ENCODE results near the gene FPR2. TPM values are rescaled to one million over a fixed set of nuclear protein-coding genes. Genes with fewer than 3 reads are reported as not detected.
A peak's percentile ranks its signal among the peaks of the same experiment; 100 is the strongest.

The FPR2 gene
- total RNA-seq, 1 donor from 2014 or later: not detected

DNA sequence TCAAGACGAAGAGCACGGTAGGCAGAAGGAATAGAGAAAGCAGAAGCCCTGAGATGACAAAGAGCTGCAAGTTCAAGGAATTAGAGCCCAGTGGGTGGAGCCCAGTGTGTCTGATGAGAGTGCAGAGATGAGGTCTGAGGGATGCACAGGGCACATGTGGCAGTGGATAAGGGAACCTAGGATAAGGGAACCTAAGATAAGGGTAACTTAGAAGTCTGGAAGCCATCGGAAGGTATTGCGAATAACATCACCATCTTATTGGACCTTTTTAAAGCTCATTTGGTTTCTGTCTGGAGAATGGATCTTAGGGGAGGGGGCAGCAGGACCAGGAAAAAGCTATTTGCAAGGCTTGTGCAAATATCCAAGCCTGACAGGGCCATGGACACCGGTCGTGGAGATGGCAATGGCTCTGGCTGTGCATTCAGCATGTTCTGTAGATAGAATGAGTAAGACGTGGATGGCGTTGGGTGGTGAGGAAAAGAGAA lies 35.3 kb downstream of the FPR2 start:
- H3K4me1 Mint-ChIP-seq (ENCODE audit: low read depth): peaks cover 17% of the 10 kb centered on the region
- H3K27me3 Mint-ChIP-seq (ENCODE audit: low read depth): no peaks in the 10 kb centered on the region
- H3K4me3 Mint-ChIP-seq (ENCODE audit: unreplicated experiment): no peak overlapping the region
- TF ChIP-seq, protein P1, sequence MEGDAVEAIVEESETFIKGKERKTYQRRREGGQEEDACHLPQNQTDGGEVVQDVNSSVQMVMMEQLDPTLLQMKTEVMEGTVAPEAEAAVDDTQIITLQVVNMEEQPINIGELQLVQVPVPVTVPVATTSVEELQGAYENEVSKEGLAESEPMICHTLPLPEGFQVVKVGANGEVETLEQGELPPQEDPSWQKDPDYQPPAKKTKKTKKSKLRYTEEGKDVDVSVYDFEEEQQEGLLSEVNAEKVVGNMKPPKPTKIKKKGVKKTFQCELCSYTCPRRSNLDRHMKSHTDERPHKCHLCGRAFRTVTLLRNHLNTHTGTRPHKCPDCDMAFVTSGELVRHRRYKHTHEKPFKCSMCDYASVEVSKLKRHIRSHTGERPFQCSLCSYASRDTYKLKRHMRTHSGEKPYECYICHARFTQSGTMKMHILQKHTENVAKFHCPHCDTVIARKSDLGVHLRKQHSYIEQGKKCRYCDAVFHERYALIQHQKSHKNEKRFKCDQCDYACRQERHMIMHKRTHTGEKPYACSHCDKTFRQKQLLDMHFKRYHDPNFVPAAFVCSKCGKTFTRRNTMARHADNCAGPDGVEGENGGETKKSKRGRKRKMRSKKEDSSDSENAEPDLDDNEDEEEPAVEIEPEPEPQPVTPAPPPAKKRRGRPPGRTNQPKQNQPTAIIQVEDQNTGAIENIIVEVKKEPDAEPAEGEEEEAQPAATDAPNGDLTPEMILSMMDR (IDR thresholded peaks at IDR 0.05): no peak
- H3K27ac Mint-ChIP-seq (ENCODE audit: unreplicated experiment): no peak overlapping the region
- no peak for DNase-seq (ENCODE audit: low spot score)
- peaks cover 15% of the 10 kb centered on the region for H3K9me3 Mint-ChIP-seq (ENCODE audit: low read depth)
- no peaks in the 10 kb centered on the region for H3K36me3 Mint-ChIP-seq (ENCODE audit: low read depth)

DNA sequence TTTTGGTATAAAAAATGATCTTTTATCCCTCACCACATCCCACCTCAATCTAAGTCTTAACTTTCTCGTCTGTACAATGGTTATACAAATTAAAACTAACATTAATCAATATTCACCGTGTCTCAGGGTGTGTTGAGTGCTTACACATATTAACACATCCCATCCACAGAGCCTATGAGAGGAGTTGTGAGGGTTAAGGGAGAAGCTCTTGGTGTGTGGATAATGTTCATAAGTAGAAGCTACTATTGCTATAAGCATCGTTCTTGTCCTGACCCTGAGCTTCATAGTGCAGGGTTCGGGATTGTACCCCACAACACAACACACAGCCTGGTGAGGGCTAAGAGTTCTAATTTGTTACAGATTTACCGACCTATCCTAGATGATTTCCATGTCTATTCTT lies 36.5 kb downstream of the FPR2 start:
- no peak for DNase-seq (ENCODE audit: low spot score)
- H3K27ac Mint-ChIP-seq (ENCODE audit: unreplicated experiment): no peak overlapping the region
- H3K27me3 Mint-ChIP-seq (ENCODE audit: low read depth): no peaks in the 10 kb centered on the region
- TF ChIP-seq, protein P1 (IDR thresholded peaks at IDR 0.05): no peak
- H3K4me1 Mint-ChIP-seq (ENCODE audit: low read depth): peaks cover 17% of the 10 kb centered on the region
- no peak overlapping the region for H3K4me3 Mint-ChIP-seq (ENCODE audit: unreplicated experiment)
- no peaks in the 10 kb centered on the region for H3K36me3 Mint-ChIP-seq (ENCODE audit: low read depth)
- H3K9me3 Mint-ChIP-seq (ENCODE audit: low read depth): peaks cover 15% of the 10 kb centered on the region

DNA sequence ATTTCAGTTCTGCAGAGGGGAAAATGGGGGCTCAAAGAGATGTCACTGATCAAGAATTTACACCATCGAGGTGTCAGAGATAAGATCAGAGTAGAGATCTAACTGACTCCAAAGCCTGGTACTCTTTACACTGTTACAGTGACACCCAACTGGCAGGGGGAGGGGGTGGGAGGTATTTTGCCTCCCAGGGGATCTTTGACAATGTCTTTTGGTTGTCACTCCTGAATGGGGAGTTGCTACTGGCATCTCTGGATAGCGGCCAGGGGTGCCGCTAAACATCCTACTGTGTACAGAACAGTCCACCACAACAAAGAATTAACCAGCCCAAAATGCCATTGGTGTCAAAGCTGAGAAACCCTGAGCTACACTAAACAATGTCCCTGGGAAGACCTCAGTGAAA lies 37.1 kb downstream of the FPR2 start:
- TF ChIP-seq, protein P1 (IDR thresholded peaks at IDR 0.05): no peak
- peaks cover 15% of the 10 kb centered on the region for H3K9me3 Mint-ChIP-seq (ENCODE audit: low read depth)
- no peak for DNase-seq (ENCODE audit: low spot score)
- no peak overlapping the region for H3K27ac Mint-ChIP-seq (ENCODE audit: unreplicated experiment)
- H3K27me3 Mint-ChIP-seq (ENCODE audit: low read depth): no peaks in the 10 kb centered on the region
- H3K4me1 Mint-ChIP-seq (ENCODE audit: low read depth): peaks cover 17% of the 10 kb centered on the region
- H3K36me3 Mint-ChIP-seq (ENCODE audit: low read depth): no peaks in the 10 kb centered on the region
- H3K4me3 Mint-ChIP-seq (ENCODE audit: unreplicated experiment): no peak overlapping the region

DNA sequence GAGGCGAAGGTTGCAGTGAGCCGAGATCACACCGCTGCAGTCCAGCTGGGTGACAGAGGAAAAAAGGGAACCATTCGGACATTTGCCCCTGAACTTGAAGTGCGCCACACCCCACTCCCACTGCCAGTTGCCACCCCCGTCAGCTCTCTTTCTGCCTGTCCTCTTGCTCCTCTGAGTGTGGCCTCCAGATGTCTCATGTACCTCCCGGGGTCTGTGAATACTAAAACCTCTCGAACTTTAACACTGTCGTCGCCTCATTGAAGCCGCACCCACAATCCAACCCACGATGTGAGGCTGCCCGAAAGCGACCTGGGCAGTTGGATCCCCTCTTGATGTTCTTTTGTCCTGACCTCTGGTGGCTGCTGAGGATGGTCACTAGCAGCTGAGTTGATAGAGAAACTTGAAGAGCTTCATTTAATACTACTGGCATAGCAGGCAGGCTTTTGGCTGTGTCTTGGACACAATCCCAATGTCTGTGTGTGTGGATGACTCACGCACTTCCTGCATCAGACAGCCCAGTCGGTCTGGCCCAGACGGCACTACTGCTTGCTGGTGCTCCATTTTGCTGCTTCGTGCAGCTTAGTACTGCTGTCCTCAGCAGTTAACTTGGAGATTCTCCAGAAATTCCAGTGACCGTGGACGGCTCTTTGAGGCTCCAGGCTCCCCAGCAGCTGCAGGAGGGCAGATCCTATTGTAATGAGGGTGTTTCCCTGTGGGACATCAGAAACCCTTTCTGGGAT lies 38.2 kb downstream of the FPR2 start:
- no peaks in the 10 kb centered on the region for H3K27me3 Mint-ChIP-seq (ENCODE audit: low read depth)
- peaks cover 17% of the 10 kb centered on the region for H3K4me1 Mint-ChIP-seq (ENCODE audit: low read depth)
- TF ChIP-seq, protein P1 (IDR thresholded peaks at IDR 0.05): peak; percentile 16
- peaks cover 20% of the 10 kb centered on the region for H3K9me3 Mint-ChIP-seq (ENCODE audit: low read depth)
- H3K27ac Mint-ChIP-seq (ENCODE audit: unreplicated experiment): peak overlapping the region; percentile 0
- H3K36me3 Mint-ChIP-seq (ENCODE audit: low read depth): no peaks in the 10 kb centered on the region
- no peak for DNase-seq (ENCODE audit: low spot score)
- H3K4me3 Mint-ChIP-seq (ENCODE audit: unreplicated experiment): no peak overlapping the region

DNA sequence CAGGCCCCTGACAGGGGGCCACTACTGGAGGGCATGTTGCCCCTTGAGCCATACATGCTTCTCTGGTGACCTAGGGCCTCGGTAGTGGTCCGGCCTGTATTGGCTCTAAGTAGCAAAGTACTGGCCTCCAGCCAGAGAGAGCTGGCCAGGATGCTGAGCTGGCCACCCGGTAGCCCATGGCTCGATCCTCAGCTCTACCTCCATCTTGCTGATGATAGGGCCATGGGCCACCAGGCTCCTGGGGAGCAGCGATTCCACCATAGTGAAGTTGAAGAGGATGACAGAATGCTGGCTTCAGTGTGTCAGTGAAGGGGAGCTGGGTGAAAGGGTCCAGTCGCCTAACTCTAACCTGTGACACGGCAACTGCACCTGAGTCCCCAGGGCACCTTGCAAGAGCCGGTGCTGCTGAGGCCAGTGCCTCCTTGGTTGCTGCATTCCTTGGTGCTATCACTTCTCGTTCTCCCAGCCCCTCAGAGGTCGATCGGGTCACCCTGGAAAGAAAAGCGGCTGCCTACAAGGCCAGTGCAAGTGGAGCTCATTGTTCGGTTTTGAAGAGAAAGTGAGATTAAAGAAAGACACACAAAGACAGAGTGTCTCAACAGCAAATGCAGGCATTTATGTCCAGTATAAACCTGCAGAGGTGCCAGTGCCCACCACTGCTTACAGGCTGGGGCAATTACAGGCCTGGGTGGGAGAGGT lies 38.9 kb downstream of the FPR2 start:
- DNase-seq (ENCODE audit: low spot score): no peak
- no peak overlapping the region for H3K4me3 Mint-ChIP-seq (ENCODE audit: unreplicated experiment)
- TF ChIP-seq, protein P1 (IDR thresholded peaks at IDR 0.05): no peak
- peaks cover 17% of the 10 kb centered on the region for H3K4me1 Mint-ChIP-seq (ENCODE audit: low read depth)
- H3K27me3 Mint-ChIP-seq (ENCODE audit: low read depth): no peaks in the 10 kb centered on the region
- H3K9me3 Mint-ChIP-seq (ENCODE audit: low read depth): peaks cover 23% of the 10 kb centered on the region
- peak overlapping the region; percentile 28 for H3K27ac Mint-ChIP-seq (ENCODE audit: unreplicated experiment)
- H3K36me3 Mint-ChIP-seq (ENCODE audit: low read depth): no peaks in the 10 kb centered on the region
